Effector memory CD8-positive, alpha-beta T cell (primary cell): ENCODE data around the gene CTSZ.

Source experiments
- ATAC-seq: fragments of 150-1000 bp; cut with Tn5 transposase; replicated peaks from 2 replicates; pipeline ENCODE4 v1.10.0; 2021; ENCODE audit warnings: mild to moderate bottlenecking, moderate library complexity
- DNase-seq, 3 experiments: peaks; one replicate each; pipeline ENCODE4 v3.0.0; 2021
- H3K27ac Mint-ChIP-seq, 2 donors: one replicate each; pipeline ENCODE4 v1.8.0; 2022; ENCODE audit warnings: mild to moderate bottlenecking in 2 of 2, mixed read lengths in 2 of 2, moderate library complexity in 2 of 2
- H3K27me3 Mint-ChIP-seq, 2 donors: one replicate each; pipeline ENCODE4 v1.8.0; 2022; ENCODE audit warnings: mixed read lengths in 2 of 2
- H3K36me3 Mint-ChIP-seq: one replicate; pipeline ENCODE4 v1.8.0; 2022; ENCODE audit warnings: mild to moderate bottlenecking, moderate library complexity, mixed read lengths; ENCODE audit not compliant: insufficient read depth
- H3K4me1 Mint-ChIP-seq, 2 donors: one replicate each; pipeline ENCODE4 v1.8.0; 2022; ENCODE audit warnings: low read depth in 2 of 2, mixed read lengths in 2 of 2
- H3K4me3 Mint-ChIP-seq, 2 donors: one replicate each; pipeline ENCODE4 v1.8.0; 2022; ENCODE audit warnings: mild to moderate bottlenecking in 2 of 2, mixed read lengths in 2 of 2, moderate library complexity in 2 of 2
- H3K9me3 Mint-ChIP-seq, 2 donors: one replicate each; pipeline ENCODE4 v1.8.0; 2022; ENCODE audit warnings: mixed read lengths in 2 of 2

CTSZ gene

DNA sequence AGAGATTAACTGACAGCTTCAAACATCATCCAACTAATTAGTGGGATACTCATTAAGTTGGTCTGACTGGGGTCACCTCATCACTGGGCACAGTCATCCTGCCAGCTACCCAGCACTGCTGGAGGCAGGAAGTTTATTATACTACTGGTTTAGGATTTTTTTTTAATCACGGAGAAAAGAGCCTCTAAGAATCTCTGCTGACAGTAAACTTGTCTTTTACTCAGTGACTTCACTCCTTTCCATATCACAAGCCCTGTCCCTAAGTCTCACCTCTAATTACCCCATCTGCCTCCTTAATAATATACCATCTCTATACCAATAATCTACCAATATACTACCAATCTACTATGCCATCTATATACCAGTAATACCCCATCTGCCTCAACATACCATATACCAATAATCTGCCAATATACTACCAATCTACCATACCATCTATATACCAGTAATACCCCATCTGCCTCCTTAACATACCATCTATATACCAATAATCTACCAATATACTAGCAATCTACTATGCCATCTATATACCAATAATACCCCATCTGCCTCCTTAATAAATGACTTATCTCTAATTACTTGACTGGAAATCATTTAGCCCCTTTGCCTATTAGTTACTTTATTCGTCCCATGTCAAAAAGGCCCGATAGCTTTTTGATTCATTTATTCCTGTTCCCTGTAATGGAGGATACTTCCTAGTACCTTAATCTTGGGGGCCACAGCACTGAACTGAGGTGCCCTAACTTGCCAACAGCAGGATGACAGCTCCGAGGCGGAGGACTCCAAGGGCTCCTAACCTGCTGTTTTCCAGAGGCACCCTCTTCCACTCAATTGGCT, 20.1 kb upstream of the CTSZ start:
- Mint-ChIP-seq H3K27me3 (no peaks in the 10 kb centered on the region), H3K4me3 (peak overlapping the region in 1 of 2 donors; percentile 7), H3K4me1 (peaks cover 32 to 60% of the 10 kb centered on the region in 2 donors), H3K9me3 (no peaks in the 10 kb centered on the region), H3K27ac (peak overlapping the region; percentile 3 to 26), H3K36me3 (peaks cover 91% of the 10 kb centered on the region)
- ATAC-seq: no peak
- no peak for DNase-seq

DNA sequence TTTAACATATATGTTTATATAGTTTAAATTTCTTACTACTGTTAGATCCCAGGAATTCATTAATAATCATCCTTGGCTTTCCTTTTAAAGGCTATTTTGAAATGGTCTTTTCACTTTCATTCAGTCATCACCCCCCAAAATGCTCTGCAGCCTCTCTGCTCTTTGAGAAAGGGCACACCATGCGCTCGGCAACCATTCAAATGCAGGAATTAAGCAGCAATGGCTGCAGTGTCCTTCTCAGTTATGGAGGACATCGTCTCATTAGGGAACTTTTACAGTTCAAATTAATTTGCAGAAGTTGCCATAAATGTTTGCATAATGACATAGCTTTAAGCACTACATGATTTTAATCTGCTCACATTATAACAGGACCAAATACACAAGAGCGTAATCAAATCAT, 18.5 kb upstream of the CTSZ start:
- Mint-ChIP-seq H3K36me3 (peaks cover 84% of the 10 kb centered on the region), H3K27ac (no peak overlapping the region), H3K4me3 (peak overlapping the region in 1 of 2 donors; percentile 16)

DNA sequence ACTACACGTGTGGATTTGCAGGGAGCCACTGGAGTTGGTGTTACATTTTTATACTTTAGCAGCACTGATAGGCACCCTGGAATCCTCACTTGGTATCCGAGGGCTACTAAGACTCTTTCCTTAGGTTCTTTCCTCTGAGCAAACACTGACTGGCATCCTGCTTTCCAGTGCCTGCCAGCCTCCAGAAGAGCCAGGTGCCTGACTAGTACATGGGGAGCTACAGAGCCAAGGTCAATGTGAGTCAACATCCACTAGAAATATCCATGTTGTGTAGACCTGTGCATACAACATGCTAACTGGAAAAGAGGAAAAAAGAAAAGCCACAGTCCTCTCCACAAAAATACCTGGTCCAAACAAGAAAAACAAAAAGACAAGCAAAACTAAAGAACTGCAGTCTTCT, 18.0 kb upstream of the CTSZ start:
- Mint-ChIP-seq H3K36me3 (peaks cover 80% of the 10 kb centered on the region), H3K9me3 (no peaks in the 10 kb centered on the region), H3K4me1 (peaks cover 27 to 47% of the 10 kb centered on the region in 2 donors), H3K4me3 (no peak overlapping the region), H3K27me3 (no peaks in the 10 kb centered on the region), H3K27ac (no peak overlapping the region)
- DNase-seq (no peak), ATAC-seq (no peak)

More for the DNA sequence above, 18.5 kb upstream of the CTSZ start:
- ATAC-seq: no peak
- H3K27me3 Mint-ChIP-seq: no peaks in the 10 kb centered on the region
- DNase-seq: no peak
- no peaks in the 10 kb centered on the region for H3K9me3 Mint-ChIP-seq
- H3K4me1 Mint-ChIP-seq: peaks cover 29 to 52% of the 10 kb centered on the region in 2 donors

DNA sequence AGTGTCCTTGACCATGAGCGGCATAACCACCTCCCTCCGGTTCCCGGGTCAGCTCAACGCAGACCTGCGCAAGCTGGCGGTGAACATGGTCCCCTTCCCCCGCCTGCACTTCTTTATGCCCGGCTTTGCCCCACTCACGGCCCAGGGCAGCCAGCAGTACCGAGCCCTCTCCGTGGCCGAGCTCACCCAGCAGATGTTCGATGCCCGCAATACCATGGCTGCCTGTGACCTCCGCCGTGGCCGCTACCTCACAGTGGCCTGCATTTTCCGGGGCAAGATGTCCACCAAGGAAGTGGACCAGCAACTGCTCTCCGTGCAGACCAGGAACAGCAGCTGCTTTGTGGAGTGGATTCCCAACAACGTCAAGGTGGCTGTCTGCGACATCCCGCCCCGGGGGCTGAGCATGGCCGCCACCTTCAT, 17.1 kb upstream of the CTSZ start:
- Mint-ChIP-seq H3K27me3 (no peaks in the 10 kb centered on the region), H3K27ac (no peak overlapping the region), H3K36me3 (peaks cover 72% of the 10 kb centered on the region), H3K4me1 (peaks cover 21 to 41% of the 10 kb centered on the region in 2 donors), H3K9me3 (no peaks in the 10 kb centered on the region), H3K4me3 (no peak overlapping the region)
- ATAC-seq (no peak), DNase-seq (no peak)

DNA sequence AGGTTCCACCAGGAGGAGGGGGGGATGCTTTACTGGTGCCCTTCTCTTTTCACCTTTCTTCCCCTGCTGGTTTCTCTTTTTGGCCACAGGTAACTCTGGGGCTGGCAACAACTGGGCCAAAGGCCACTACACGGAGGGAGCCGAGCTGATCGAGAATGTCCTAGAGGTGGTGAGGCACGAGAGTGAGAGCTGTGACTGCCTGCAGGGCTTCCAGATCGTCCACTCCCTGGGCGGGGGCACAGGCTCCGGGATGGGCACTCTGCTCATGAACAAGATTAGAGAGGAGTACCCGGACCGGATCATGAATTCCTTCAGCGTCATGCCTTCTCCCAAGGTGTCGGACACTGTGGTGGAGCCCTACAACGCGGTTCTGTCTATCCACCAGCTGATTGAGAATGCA, 16.6 kb upstream of the CTSZ start:
- Mint-ChIP-seq H3K27ac (no peak overlapping the region), H3K36me3 (peaks cover 67% of the 10 kb centered on the region), H3K9me3 (no peaks in the 10 kb centered on the region), H3K4me3 (no peak overlapping the region), H3K4me1 (peaks cover 19 to 36% of the 10 kb centered on the region in 2 donors), H3K27me3 (no peaks in the 10 kb centered on the region)
- no peak for ATAC-seq
- no peak for DNase-seq

DNA sequence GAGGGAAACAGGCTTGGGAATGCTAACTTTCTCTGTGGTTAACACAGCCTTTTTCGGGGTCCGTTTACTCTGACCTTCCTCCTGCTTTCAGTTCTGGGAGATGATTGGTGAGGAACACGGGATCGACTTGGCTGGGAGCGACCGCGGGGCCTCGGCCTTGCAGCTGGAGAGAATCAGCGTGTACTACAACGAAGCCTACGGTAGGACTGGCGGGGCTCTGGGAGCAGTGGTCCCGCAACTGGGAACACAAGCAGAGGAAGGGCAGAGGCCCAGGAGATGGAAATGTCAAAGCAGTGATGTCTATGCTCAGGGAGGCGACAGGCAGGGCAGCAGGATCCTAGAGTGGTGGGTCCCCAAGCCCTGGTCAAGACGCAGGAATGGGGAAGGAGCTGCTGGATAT, 15.7 kb upstream of the CTSZ start:
- ATAC-seq (no peak), DNase-seq (no peak)
- Mint-ChIP-seq H3K4me3 (no peak overlapping the region), H3K4me1 (peaks cover 20 to 29% of the 10 kb centered on the region in 2 donors), H3K36me3 (peaks cover 59% of the 10 kb centered on the region), H3K9me3 (no peaks in the 10 kb centered on the region), H3K27ac (peak overlapping the region in 1 of 2 donors; percentile 10), H3K27me3 (no peaks in the 10 kb centered on the region)

DNA sequence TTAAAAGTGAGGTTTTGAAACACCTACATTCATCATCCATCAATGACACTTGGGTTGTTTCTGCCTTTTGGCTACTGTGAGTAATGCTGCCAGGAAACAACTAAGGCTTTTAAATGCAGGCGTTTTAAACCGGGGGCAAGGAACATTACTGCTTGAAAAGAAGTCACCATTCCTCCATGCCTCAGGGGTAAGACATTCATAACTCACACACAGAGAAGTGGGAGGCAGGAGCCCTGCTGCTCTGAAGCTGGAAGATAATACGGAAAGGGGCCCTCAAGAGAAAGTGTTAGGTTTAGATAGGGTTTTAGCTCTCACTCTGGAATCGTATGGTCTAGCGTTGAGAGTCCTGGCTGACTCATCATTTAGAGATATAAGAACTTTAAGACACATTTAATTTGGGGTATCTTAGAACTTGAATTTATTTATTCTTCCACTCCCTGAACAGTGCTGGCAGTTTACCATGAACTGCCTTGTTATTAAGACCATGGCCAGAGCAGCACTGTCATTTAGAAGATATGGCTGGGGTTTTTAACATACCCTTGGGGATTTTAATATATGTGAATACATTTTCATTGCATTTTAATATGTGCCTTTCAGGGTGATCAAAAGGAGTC, 14.0 kb upstream of the CTSZ start:
- peaks cover 19 to 24% of the 10 kb centered on the region in 2 donors for H3K4me1 Mint-ChIP-seq
- H3K9me3 Mint-ChIP-seq: no peaks in the 10 kb centered on the region
- DNase-seq: no peak
- no peak for ATAC-seq
- H3K36me3 Mint-ChIP-seq: peaks cover 43% of the 10 kb centered on the region
- no peak overlapping the region for H3K4me3 Mint-ChIP-seq
- H3K27ac Mint-ChIP-seq: peak overlapping the region in 1 of 2 donors; percentile 13
- no peaks in the 10 kb centered on the region for H3K27me3 Mint-ChIP-seq

DNA sequence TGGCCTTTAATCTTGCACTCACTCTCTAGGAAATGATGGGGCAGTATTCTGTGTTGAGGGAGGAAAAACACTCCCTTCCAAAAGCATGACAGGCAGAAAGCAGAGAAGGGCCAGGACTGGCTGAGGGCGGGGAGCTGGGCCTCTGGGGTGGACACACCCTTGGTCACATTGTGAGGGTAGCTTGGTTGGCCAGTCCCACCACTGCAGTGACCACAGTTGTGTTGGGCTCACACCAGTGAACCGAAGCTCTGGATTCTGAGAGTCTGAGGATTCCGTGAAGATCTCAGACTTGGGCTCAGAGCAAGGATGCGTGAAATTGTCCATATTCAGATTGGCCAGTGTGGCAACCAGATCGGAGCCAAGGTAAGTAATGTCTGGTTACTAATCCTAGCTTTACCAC, 12.2 kb upstream of the CTSZ start, which contains the start of gene TUBB1:
TUBB1 (plus strand) TSS at position 213 of the 400 bp plus-strand sequence; CDS start at position 307, 94 bp downstream.
- no peak within 1 kb of the TSS for H3K27ac Mint-ChIP-seq
- ATAC-seq (no peak), DNase-seq (no peak)
- no peak within 1 kb of the TSS for H3K4me3 Mint-ChIP-seq
- peaks cover 24% of the 10 kb centered on the region for H3K36me3 Mint-ChIP-seq
- H3K9me3 Mint-ChIP-seq: no peaks in the 10 kb centered on the region
- H3K27me3 Mint-ChIP-seq: no peaks in the 10 kb centered on the region
- H3K4me1 Mint-ChIP-seq: peaks cover 23 to 24% of the 10 kb centered on the region in 2 donors

DNA sequence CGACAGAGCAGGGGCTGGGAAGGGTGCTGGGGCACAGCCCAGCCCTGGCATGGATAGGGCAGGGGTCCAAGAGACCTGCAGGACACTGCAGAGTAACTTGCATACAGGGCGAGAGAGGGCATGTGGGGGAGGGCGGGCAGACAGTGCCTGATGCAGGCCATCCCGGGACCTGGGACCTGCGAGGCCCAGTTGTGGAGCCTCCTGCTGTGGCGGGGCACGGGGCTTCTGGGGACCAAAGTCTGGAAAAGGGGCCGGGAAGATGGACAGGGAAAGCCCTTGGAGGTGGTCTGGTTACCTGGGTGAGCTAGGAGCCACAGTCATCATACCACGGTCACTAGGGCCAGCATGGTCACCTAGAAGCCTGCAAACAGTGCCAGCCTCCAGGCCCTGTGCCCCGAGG, 11.8 kb upstream of the CTSZ start:
- DNase-seq: no peak
- ATAC-seq: no peak

DNA sequence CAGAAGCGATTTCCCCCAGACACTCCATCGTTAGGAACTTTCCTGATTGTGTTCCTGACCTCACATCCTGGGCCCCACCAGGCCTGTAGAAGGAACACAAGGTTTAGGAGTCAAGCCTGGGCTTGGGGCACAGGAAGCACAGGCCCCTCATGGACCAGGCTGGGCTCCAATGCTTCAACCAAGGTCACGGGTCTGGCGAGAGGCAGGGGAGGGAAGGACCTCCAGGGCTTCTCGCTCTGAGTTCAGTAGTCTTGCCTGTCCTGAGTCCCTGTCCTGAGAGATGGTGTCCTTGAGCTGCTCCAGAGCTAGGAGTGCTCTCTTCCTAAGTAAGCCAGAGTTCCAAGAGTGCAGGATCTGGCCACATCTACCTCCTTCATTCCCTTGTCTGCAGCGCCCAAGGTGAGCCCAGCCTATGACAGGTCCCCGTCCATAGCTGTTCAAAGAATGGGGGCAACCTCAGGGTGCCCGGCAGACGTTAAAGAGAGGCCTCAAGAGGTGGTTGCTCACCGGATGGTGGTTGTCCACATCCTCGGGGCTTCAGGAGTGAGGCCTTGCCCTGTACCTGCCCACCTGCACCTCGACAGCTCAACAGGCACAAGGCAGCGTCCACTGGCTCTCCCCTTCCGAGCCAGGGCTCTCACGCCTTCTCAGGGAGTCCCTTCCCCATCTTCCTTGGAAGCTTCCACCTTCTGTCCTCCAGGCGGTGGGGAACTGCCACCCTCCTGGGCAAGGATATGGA, 10.6 kb upstream of the CTSZ start:
- peaks cover 10% of the 10 kb centered on the region for H3K36me3 Mint-ChIP-seq
- ATAC-seq (no peak), DNase-seq (no peak)
- H3K27me3 Mint-ChIP-seq: no peaks in the 10 kb centered on the region
- no peak overlapping the region for H3K4me3 Mint-ChIP-seq
- peak overlapping the region in 1 of 2 donors; percentile 8 for H3K27ac Mint-ChIP-seq
- peaks cover 35 to 36% of the 10 kb centered on the region in 2 donors for H3K4me1 Mint-ChIP-seq
- no peaks in the 10 kb centered on the region for H3K9me3 Mint-ChIP-seq

More for the DNA sequence above, 11.8 kb upstream of the CTSZ start:
- Mint-ChIP-seq H3K4me1 (peaks cover 27 to 28% of the 10 kb centered on the region in 2 donors), H3K4me3 (no peak overlapping the region), H3K27ac (no peak overlapping the region), H3K36me3 (peaks cover 20% of the 10 kb centered on the region), H3K27me3 (no peaks in the 10 kb centered on the region), H3K9me3 (no peaks in the 10 kb centered on the region)

DNA sequence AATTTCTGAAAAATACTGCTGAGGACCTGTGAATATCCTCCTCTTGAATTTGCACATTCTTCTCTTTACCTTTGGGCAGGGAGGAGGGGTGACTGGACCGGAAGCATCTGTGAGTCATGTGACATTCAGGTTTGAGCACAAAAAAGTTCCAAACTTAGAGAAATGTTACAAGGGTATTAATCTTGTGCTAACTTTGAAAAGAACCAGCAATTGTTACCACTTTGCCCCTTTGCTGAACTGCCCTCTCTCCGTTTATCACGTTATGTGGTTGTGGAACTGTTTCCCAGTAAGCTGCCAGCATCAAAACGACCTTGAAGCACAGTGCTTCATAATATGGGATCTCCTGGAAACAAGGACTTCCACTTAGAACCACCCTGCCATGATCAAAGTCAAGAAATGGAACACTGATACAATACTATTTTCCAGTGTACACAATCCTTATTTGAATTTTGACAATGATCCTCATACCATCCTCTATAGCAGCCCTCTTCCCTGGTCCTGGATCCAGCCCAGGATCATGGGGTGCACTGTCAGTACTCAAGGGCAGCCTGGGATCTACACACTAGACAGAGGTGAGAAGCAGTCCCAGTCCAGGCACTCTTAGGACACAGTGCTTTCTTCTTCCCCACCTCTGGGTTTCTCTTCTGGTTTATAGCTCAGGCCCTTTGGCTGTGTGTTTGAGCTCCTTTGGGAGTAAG, 9.9 kb upstream of the CTSZ start:
- DNase-seq (no peak), ATAC-seq (no peak)
- peaks cover 4% of the 10 kb centered on the region for H3K36me3 Mint-ChIP-seq
- no peak overlapping the region for H3K4me3 Mint-ChIP-seq
- H3K4me1 Mint-ChIP-seq: peaks cover 30 to 38% of the 10 kb centered on the region in 2 donors
- H3K9me3 Mint-ChIP-seq: no peaks in the 10 kb centered on the region
- H3K27ac Mint-ChIP-seq: peak overlapping the region in 1 of 2 donors; percentile 82
- H3K27me3 Mint-ChIP-seq: no peaks in the 10 kb centered on the region

DNA sequence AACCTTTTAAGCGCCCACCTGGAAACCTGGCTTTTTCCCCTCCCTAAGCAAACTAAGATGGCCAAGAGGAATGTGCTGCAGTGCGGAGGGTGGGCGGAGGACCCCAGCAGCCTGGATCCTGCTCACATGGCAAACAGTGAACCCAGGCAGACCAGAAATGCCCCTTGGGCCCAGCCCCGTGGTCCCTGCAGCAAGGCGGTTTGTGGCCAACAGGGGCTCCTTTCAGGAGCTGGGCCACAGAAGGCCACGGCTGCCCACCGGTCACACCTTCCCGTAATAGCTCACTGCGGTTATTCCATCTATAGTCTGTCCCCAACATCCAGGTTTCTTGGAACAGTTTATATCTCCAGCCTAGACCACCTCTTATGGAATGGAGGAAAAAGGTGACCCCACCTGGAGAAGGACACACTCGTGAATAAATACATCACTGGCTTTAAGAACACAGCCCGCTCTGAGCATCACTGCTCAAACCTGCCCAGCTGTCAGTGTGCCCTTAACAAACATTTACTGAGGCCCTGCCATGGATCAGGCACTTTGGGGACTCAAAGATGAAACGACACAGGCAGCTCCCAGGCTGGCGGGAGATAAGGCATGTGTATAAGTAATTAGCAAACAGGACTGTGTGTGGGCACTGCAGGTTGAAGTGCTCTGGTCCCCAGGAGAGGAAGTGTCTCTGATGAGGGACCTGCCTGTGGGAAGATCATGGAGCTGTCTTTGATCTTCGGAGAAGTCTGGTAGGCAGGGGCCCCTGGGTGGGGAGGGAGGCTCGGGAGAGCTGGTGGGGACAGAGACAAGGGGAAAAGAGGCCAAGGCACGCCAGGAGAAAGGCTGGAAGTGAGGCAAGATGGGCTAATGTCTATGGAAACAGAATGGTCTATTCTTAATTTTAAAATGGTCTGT, 9.0 kb upstream of the CTSZ start:
- DNase-seq: no peak
- Mint-ChIP-seq H3K27me3 (no peaks in the 10 kb centered on the region), H3K9me3 (no peaks in the 10 kb centered on the region), H3K4me3 (no peak overlapping the region), H3K36me3 (no peaks in the 10 kb centered on the region), H3K4me1 (peaks cover 30 to 42% of the 10 kb centered on the region in 2 donors), H3K27ac (peak overlapping the region in 1 of 2 donors; percentile 82)
- no peak for ATAC-seq
